ENCODE measurements around the gene NMRK2.

NMRK2 gene

DNA sequence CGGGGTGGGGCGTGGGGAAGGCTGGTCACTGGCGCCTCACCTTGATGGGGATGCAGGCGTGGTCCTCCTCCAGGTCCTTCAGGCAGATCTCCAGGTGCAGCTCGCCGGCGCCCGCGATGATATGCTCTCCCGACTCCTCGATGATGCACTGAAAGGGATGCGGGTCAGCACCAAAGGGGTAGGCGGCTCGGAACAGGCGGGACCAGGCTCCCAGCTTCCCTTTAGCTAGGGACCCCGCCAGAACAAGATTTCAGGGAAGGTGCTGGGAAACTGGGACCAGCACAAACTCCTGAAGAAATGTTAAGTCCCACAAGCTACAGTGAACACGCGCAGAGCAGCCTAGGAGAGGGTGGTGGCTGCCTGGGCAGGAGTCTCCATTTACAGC, 46.4 kb downstream of the NMRK2 start:
- H3K4me3 ChIP-seq, result no peak overlapping the region
- H3K27ac ChIP-seq, result no peak overlapping the region

DNA sequence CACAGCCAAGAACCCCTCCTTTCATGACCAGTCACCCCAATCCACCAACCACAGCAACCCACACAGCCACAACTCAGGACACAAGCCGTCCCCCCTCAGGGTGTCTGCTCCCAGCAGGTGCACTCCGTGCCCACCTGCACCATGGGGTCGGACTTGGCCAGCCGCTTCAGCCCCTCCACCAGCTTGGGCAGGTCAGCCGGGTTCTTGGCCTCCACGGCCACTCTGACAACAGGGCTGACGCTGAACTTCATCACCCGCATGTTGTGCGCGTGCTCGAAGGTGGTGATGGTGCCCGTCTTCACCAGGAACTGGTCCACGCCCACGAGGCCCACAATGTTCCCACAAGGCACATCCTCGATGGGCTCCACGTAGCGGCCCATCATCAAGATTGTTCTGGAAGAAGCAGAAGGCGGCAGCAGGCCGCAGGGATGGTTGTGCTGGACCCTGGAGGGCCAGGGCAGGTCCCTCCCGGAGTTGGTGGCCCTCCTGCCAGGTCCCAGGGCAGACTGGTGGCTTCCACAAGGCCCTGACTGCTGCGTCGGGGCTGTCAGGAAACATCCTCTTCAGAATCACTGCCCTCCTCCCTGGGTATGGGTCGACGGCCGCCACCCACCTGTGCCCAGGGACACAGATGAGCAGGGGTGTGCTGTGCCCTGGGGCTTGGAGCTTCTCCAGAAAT, 46.9 kb downstream of the NMRK2 start:
- Histone ChIP-seq H3K4me3 (no peak overlapping the region), H3K27ac (no peak overlapping the region)

DNA sequence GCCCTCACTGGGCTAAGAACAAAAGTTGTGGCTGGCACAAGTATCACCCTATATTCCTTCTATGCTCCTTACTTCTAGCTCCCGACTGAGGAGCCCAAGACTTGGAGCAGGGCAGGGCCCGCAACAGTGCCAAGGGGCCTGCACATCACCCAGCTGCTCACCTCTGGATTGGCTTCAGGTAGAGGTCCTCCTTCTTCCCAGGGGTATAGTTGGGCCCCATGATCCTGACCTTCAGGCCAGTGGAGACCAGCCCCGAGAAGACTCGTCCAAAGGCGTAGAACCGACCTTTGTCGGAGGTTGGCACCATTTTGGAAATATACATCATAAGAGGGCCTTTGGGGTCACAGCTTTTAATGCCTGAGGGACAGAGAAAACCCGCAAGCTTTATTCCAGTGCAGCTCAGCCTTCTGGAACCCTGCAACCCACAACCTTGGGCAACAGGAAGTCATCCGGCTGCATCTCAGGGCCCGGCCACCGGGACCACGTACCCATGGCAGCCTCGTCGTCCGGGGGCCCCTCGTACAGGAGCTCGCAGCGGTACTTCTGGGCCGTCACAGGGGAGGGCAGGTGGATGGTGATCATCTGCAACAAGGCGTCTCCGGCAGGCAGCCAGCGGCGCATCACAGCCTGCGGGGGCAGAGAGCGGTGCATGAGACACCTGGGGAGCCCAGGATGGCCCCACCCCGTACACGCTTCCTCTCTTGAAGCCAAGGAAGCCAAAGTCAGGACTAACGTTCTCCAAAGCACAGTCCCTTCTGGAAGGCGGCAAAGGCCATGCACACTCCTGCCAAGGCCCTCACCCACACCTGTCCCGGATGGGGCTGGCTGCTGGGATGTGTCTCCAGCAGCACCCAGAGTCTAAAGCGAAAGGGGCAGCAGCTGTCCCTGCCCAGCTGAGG, 47.7 kb downstream of the NMRK2 start:
- Histone ChIP-seq H3K27ac (peak overlapping the region in 1 of 21 experiments; percentile 16), H3K4me3 (no peak overlapping the region)

DNA sequence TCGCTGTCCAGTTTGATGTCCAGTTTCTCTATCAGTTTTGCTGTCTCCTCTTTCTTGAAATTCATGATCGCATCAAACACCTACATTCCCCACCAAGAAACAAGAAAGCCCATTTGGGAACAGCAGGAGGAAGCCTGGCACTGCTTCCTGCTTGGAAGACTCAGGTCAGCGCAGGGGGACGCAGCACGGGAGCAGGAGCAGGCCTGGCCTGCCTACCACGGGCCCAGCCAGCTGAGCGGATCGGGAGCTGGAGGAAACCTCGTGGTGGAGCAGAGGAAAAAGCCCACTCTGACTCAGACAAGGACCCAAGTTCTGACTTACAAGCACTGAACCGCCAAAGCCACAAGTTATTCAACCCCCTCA, 48.5 kb downstream of the NMRK2 start:
- Histone ChIP-seq H3K4me3 (no peak overlapping the region), H3K27ac (peak overlapping the region in 1 of 21 experiments; percentile 16)

DNA sequence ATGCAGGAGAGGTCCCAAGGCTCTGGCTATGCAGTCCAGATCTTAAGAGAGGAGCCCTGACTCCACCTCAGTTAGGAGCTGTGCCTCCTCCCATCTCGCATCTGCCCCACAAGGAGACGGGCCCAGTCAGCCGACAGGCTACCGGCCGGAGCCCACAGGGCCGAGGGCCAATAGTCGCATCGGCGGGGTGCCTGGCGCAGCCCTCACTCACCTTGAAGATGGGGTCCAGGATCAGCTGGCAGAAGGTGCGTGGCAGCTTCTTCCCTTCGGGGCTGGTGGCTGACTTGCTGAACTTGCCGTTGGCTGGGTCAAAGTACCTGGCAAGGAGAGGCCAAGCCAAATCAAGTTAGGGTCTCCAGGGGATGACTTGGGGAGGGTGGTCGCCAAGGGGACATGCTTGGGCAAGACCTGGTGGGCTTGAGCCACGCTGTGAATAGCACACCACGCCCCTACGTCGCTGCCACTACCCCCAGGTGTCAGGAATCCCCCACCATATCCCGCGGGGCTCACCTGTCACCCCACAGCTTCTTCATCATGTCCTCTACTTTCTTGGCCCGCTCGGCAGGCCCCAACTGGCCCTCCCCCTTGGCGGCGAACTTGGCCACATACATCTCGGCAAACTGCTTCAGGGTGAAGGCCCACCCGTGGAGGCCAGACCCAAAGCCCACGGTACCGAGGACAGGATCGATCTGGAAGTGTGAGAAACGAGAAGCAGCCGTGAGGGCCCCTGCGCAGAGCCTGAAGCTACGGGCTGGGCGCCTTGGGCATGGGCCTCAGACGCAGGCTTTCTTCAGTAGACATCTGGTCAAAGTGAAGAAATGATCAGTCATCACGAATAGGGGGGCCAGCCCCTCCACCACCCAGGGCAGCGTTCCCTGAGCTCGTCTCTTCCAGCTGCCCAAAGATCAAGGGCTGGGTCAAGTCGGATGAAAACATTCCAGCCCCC, 49.1 kb downstream of the NMRK2 start:
- H3K4me3 ChIP-seq, result no peak overlapping the region
- H3K27ac ChIP-seq, result no peak overlapping the region

DNA sequence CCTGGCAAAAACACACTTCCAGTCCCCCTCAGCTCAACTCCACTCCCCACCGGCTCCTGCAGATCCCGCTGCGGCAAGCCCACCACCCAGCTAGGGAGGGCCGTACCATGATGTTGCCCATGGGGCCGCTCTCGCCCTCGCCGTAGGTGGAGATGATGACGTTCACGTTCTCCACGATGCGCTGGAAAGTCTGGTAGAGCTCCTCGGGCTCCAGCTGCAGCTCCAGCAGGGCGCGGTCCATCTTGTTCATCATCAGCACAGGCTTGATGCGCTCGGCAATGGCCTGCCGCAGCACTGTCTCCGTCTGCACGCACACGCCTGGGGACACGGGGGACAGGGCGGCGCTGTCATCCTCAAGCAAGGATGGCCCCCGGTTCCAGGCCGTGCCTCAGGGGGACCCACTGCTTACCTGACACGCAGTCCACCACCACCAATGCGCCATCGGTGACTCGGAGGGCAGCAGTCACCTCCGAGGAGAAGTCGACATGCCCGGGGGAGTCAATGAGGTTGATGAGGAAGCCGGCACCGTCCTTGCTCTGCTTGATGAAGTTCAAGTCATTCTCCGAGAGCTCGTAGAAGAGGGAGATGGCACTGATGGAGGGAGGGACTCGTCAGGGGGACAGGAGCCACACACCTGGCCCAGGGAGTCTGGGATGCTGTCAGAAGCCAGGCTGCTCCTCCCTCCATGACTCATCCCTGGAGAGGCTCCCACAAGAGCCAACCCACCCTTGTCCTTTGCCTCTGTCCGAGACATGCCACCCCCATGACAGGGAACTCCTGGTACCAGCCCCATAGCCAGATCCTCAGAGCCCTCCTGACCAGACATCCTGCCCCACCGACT, 50.1 kb downstream of the NMRK2 start:
- Histone ChIP-seq H3K27ac (peak overlapping the region in 9 of 21 experiments; percentile 91 to 99 (median 98)), H3K4me3 (peak overlapping the region in 4 of 7 experiments; percentile 69 to 96 (median 89))

DNA sequence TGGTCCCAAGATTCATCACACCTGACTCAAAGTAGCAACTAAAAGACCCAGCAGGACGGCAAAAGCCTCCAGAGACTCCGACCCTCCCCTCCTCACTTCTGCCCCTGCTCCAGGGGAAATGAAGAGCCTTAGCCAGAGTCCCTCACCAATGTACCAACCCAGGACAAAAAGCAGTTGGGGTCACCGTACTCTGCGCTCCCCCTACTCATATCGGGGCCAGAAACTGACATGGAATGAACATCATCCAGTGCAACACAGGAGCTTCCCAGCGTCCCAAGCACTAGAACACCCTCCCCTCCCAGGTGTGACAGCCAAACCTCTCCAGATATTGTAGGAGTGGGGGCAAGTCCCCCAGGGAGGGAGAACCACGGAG, 50.7 kb downstream of the NMRK2 start:
- H3K4me3 ChIP-seq, result peak overlapping the region; percentile 69 to 96 (median 83)
- H3K27ac ChIP-seq, result peak overlapping the region in 15 of 21 experiments; percentile 91 to 99 (median 97)

DNA sequence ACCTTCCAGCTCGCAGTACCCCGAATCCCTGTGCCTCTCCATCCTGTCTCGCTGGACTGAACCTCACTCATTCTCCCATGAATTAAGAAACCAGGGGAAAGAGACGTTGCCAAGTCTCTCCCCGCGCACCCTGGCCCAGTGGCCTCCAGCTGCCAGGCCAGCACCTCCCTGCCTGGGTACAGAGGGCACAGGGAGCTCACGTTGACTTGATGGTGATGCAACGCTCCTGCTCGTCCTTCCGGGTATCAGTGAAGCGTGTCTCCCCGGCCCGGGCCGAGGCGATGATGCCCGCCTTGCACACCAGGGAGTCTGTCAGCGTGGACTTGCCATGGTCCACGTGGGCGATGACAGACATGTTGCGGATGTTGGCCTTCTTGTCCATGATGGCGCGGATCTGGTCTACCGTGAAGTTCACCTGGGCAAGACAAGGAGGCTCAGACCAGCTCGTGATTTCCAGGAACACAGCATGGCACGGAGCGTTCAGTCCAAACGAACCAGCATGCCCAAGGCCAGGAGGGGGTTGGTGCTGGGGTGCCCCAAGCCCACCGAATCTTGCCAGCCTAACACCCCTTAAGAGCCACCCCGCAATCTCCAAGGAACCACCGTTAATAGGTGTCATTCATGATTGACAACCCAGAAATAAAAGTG, 51.2 kb downstream of the NMRK2 start:
- Histone ChIP-seq H3K4me3 (peak overlapping the region; percentile 69 to 96 (median 83)), H3K27ac (peak overlapping the region in 20 of 21 experiments; percentile 79 to 99 (median 96))

DNA sequence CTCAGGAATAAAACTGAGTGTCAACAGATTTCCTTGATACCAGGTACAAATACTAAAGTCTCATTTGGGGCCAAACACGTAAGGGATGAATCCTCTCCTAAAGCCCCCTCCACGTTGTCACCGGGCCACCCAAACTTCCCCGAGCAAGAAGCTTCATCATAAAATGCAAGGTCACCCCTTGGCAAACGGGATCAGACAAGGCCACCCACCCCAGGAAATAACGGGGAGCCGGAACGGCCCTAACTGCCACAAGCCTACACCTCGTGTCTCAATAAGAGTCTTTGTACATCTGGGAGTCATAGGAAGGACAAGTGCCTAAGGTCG, 51.7 kb downstream of the NMRK2 start:
- Histone ChIP-seq H3K27ac (peak overlapping the region; percentile 79 to 99 (median 96)), H3K4me3 (peak overlapping the region; percentile 69 to 96 (median 83))

DNA sequence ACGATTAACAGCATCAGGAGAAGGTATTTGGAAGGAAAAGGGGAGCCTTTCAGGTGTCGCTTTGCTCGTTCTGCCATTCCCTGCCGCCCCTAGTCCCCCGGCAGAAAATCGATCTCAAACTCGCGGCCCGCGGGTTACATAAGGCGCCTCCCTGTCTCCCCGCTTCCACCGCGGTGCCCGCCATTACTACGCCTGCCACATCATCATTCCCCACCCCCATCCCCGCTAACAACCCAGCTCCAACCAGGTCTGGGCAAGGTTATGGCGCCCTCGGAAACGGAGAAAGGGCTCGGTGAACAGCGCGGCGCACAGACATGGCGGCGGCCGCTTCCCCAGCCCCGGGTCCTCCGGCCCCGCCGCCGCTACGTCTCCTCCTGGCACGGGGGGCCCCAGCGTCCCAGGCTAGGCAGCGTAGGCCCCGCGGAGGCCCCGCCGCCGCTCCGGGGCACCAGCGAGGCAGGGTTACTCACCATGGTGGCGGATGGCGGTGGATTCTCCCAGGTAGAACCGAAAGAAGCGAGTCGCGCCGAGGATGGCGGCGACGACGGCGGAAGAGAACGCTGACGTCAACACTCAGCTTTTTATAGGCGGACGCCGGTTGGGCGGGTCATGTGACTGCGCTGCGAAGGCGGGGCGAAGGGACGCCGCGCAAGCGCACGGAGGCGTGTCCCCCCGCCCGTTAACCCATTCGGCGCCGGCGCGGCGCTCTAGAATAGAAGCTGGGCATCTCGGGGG, 52.2 kb downstream of the NMRK2 start, which contains the start of gene EEF2:
Gene EEF2, minus strand, starts transcription at position 556 of the 735 bp plus-strand sequence. Its CDS starts 83 bp downstream, at position 473.
- Histone ChIP-seq H3K27ac (peak within 1 kb of the TSS; percentile 79 to 99 (median 96)), H3K4me3 (peak within 1 kb of the TSS; percentile 69 to 96 (median 83))

DNA sequence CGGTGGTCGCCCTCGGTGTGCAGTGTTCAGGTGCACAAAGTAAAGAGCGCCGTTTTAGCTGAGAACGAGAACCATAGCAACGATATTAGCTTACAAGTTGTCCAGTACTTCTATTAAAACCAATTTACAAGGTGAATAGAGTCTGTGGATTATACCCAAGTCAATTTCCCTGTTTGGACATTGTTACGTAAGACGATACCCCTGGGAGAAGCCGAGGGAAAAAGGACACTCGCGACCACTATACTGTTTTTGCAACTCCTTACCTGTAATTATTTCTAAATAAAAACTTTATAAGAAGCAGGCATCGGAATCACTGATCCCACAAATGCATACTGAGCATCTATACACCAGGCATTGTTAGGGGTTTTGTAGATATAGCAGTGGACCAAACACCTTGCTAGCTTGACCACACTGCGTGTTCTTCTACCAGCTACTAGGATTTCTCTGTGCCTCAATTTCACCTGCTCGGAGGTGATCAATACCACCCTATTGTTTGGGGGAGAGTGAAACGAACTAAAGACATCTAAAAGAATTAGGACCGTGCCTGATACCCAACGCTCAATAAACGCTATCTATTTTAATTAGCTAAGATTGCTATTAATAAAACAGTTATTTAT, 52.9 kb downstream of the NMRK2 start:
- peak overlapping the region; percentile 69 to 96 (median 83) for H3K4me3 ChIP-seq
- peak overlapping the region in 16 of 21 experiments; percentile 11 to 99 (median 94) for H3K27ac ChIP-seq

DNA sequence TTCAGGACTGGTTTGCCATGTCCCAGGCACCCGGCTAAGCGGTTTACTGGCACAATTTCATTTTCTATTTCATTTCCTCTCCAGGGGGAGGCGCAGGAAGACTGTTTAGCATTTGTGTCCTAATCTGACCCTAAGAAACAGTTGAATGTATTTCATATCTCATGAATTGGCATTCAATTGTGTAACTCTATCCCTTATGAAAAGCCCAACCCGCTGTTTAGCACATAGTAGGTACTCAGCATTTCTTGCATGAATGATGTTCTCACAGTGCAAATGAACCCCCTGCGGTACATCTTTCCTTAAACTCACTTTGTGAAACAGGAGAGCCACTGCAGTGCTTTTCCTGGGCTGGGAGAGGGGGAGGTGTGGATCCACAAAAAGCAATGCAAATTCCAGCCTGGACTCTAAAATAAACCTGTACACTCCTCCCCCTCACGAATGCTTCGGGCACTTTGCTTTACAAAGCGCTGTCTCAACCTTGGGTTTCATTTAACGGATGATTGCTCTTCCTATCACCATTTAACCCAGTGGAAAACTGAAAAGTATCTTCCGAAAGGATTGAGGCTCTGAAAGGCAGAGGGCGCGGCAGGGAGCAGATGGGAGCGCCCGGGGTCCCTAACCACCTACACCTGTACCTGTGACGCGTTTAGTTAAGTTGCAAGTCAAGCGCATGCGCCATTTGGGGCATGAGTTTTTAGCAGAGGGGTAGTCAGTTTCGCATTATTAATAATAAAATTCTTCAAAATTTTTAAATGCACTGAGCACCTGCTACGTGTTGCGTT, 53.6 kb downstream of the NMRK2 start:
- peak overlapping the region in 11 of 21 experiments; percentile 3 to 99 (median 55) for H3K27ac ChIP-seq
- peak overlapping the region; percentile 69 to 96 (median 83) for H3K4me3 ChIP-seq

DNA sequence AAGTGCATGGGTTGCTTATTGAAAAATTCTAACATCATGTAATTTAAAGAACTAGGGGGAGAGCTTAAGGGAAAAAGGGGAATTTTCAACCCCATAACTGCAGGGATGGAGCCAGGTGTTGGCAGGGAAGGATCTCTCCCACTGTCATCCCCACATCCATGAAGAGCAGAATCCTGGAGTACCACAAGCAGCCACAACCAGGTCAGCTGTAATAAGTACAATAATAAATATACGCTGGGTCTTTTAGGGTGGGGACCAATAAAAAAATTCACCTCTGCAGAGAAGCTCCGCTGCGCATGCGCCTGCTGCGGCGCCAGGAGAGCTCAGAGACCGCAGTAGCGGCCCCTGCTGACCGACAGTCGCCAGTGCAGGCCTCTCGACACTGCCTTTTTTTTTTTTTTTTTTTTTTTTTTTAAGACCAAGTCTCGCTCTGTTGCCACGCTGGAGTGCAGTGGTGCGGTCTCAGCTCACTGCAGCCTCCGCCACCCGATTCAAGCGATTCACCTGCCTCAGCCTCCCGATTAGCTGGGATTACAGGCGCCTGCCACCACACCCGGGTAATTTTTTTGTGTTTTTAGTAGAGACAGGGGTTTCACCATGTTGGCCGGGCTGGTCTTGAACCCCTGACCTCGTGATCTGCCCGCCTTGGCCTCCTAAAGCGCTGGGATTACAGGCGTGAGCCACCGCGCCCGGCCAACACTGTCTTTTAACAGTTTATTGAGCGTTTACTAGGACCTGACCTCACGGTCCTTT, 54.9 kb downstream of the NMRK2 start:
- Histone ChIP-seq H3K4me3 (peak overlapping the region in 1 of 7 experiments; percentile 91), H3K27ac (peak overlapping the region in 7 of 21 experiments; percentile 9 to 69 (median 52))

DNA sequence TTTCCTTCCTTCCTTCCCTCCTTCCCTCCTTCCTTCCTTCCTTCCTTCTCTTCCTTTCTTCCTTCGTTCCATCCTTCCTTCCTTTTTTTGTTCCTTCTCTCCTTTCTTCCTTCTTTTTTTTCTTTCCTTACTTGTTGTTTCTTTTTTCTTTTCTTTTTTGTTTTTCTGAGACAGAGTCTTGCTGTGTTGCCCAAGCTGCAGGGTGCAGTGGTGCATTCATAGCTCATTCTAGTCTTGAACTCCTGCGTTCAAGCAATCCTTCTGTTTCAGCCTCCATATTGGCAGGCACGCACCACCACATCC, 57.9 kb downstream of the NMRK2 start:
- H3K4me3 ChIP-seq, result no peak overlapping the region
- no peak overlapping the region for H3K27ac ChIP-seq
